ENCODE data around the gene CCNY.

- TF ChIP-seq CTCF (IDR thresholded peaks at IDR 0.05; ENCODE audit: insufficient read depth, low read depth, low read length): peak; percentile 100
- no peak for TF ChIP-seq EZH2 (IDR thresholded peaks at IDR 0.05; ENCODE audit: insufficient read depth, low read length)
Measured at GRCh38 chr10:35563261-35563891, 227.1 kb downstream of the CCNY start.

All from astrocyte (in vitro differentiated cells and primary cell).